Measurements from ENCODE around the gene PTBP3.

The PTBP3 gene

DNA sequence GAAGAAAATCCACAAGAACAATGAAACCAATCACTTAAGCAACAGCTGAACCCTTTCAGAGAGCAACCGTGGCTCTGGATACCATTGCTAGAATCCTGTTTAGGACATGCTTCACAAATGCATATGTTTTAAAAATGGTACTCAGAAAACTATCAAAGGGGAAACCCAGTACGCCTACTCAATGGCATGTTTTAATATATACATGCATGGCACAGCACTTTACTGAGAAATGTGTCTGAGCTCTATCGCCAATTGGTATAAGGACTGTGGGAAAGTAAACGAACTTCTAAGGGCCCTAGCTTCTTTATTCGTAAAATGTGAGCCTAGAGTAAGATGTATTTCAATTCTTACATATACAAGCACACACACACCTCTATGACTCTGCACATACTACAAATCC lies 72.3 kb downstream of the PTBP3 start:
- Histone ChIP-seq H3K27me3 (ENCODE audit: insufficient read depth, low read length, poor library complexity, severe bottlenecking) (no peaks in the 10 kb centered on the region), H3K9me3 (ENCODE audit: insufficient read depth, low read depth, low read length) (no peaks in the 10 kb centered on the region), H3K9me2 (replicated peaks; ENCODE audit: low read depth, low read length) (no peaks in the 10 kb centered on the region)

GRCh38 chr9:112258106-112258505 lies 75.3 kb downstream of the PTBP3 start:
- Histone ChIP-seq H3K4me3 (ENCODE audit: low read length, poor library complexity, severe bottlenecking) (no peak overlapping the region), H4K20me1 (ENCODE audit: insufficient read depth, low read length, poor library complexity, severe bottlenecking) (peaks cover 3% of the 10 kb centered on the region), H3K9me3 (ENCODE audit: insufficient read depth, low read depth, low read length) (no peaks in the 10 kb centered on the region), H3K9ac (ENCODE audit: low read depth, low read length, poor library complexity, severe bottlenecking) (no peak overlapping the region), H3F3A (ENCODE audit: low read depth) (no peaks in the 10 kb centered on the region), H3K4me2 (ENCODE audit: low read depth, low read length, poor library complexity, severe bottlenecking) (no peak overlapping the region), H3K9me2 (replicated peaks; ENCODE audit: low read depth, low read length) (no peaks in the 10 kb centered on the region), H2AFZ (ENCODE audit: low read length) (no peak overlapping the region), H3K36me3 (ENCODE audit: insufficient read depth, low read length) (peaks cover 30% of the 10 kb centered on the region), H3K4me1 (ENCODE audit: insufficient read depth, low read length, poor library complexity, severe bottlenecking) (no peaks in the 10 kb centered on the region), H3K79me2 (ENCODE audit: insufficient read depth, low read length) (peaks cover 16% of the 10 kb centered on the region; the same call in 1 of the 2 replicates), H3K27me3 (ENCODE audit: insufficient read depth, low read length, poor library complexity, severe bottlenecking) (no peaks in the 10 kb centered on the region)
- TF ChIP-seq EZH2phosphoT487 (IDR thresholded peaks at IDR 0.05; ENCODE audit: borderline replicate concordance) (no peak), CTCF (conservative IDR thresholded peaks at IDR 0.05; ENCODE audit: low read length) (no peak)

More for the DNA sequence above, 72.3 kb downstream of the PTBP3 start:
- no peaks in the 10 kb centered on the region for H3F3A ChIP-seq (ENCODE audit: low read depth)
- no peak overlapping the region for H3K4me3 ChIP-seq (ENCODE audit: low read length, poor library complexity, severe bottlenecking)
- no peaks in the 10 kb centered on the region for H3K4me1 ChIP-seq (ENCODE audit: insufficient read depth, low read length, poor library complexity, severe bottlenecking)
- no peak for TF ChIP-seq CTCF (conservative IDR thresholded peaks at IDR 0.05; ENCODE audit: low read length)
- no peak for TF ChIP-seq EZH2phosphoT487 (IDR thresholded peaks at IDR 0.05; ENCODE audit: borderline replicate concordance)
- no peak overlapping the region for H2AFZ ChIP-seq (ENCODE audit: low read length)
- no peak overlapping the region for H3K4me2 ChIP-seq (ENCODE audit: low read depth, low read length, poor library complexity, severe bottlenecking)
- H3K79me2 ChIP-seq (ENCODE audit: insufficient read depth, low read length) = peaks cover 12% of the 10 kb centered on the region
- peaks cover 41% of the 10 kb centered on the region for H3K36me3 ChIP-seq (ENCODE audit: insufficient read depth, low read length)
- H4K20me1 ChIP-seq (ENCODE audit: insufficient read depth, low read length, poor library complexity, severe bottlenecking) = no peaks in the 10 kb centered on the region
- H3K9ac ChIP-seq (ENCODE audit: low read depth, low read length, poor library complexity, severe bottlenecking) = no peak overlapping the region

DNA sequence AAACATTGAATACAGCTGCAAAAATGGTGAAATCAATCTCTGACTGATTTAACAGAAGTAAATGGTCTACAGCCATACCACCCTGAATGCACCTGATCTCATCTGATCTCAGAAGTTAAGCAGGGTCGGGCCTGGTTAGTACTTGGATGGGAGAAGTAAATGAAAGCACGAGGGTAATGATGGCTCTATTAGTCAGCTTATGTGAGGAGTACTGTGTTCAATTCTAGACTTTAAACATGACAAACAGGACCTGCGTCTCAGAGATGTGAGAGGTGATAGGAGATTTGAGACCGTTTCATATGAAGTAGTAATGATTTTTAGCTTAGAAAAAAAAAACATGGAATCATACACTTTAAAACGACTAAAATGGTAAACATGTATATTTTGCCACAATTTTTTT lies 81.2 kb downstream of the PTBP3 start:
- Histone ChIP-seq H3K4me2 (ENCODE audit: low read depth, low read length, poor library complexity, severe bottlenecking) (no peak overlapping the region), H3K79me2 (ENCODE audit: insufficient read depth, low read length) (0 out of 2 replicates have a peak, but pooled peaks cover 3% of the 10 kb centered on the region), H3F3A (ENCODE audit: low read depth) (no peaks in the 10 kb centered on the region), H3K9ac (ENCODE audit: low read depth, low read length, poor library complexity, severe bottlenecking) (no peak overlapping the region), H4K20me1 (ENCODE audit: insufficient read depth, low read length, poor library complexity, severe bottlenecking) (peaks cover 3% of the 10 kb centered on the region), H3K27me3 (ENCODE audit: insufficient read depth, low read length, poor library complexity, severe bottlenecking) (no peaks in the 10 kb centered on the region), H3K9me3 (ENCODE audit: insufficient read depth, low read depth, low read length) (no peaks in the 10 kb centered on the region), H3K4me1 (ENCODE audit: insufficient read depth, low read length, poor library complexity, severe bottlenecking) (no peaks in the 10 kb centered on the region), H2AFZ (ENCODE audit: low read length) (no peak overlapping the region), H3K9me2 (replicated peaks; ENCODE audit: low read depth, low read length) (no peaks in the 10 kb centered on the region), H3K36me3 (ENCODE audit: insufficient read depth, low read length) (peaks cover 34% of the 10 kb centered on the region), H3K4me3 (ENCODE audit: low read length, poor library complexity, severe bottlenecking) (no peak overlapping the region)
- TF ChIP-seq EZH2phosphoT487 (IDR thresholded peaks at IDR 0.05; ENCODE audit: borderline replicate concordance) = no peak
- no peak for TF ChIP-seq CTCF (conservative IDR thresholded peaks at IDR 0.05; ENCODE audit: low read length)

Measured in Loucy (cell line).